ENCODE measurements around the gene PROSER3.
"Not testable (repeated sequence)": the region's sequence is repeated elsewhere in the genome, so short reads cannot be mapped to it uniquely, and the experiment has no call there.

PROSER3 gene

DNA sequence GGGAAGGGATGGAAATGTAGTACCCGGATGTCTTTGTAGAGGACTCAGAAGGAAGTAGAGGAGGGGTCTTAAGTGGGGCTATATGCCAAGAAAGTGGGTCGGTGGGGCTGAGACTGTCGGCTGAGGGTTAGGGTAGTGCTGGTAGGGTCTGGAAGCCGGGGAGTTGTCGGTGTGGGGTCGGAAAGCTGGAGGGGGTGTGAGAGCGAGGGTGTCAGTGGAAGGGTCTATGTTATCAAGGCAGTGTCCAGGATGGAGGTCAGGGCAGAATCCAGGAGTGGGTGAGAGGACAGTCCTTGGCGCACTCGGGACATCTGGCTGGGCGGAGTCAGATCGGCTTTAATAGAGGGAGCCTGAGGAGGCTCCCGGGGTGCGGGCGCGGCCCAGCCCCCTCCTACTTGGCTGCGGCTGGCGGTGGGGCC lies 2.8 kb upstream of the PROSER3 start:
- no peak for DNase-seq (ENCODE audit: low read depth)

DNA sequence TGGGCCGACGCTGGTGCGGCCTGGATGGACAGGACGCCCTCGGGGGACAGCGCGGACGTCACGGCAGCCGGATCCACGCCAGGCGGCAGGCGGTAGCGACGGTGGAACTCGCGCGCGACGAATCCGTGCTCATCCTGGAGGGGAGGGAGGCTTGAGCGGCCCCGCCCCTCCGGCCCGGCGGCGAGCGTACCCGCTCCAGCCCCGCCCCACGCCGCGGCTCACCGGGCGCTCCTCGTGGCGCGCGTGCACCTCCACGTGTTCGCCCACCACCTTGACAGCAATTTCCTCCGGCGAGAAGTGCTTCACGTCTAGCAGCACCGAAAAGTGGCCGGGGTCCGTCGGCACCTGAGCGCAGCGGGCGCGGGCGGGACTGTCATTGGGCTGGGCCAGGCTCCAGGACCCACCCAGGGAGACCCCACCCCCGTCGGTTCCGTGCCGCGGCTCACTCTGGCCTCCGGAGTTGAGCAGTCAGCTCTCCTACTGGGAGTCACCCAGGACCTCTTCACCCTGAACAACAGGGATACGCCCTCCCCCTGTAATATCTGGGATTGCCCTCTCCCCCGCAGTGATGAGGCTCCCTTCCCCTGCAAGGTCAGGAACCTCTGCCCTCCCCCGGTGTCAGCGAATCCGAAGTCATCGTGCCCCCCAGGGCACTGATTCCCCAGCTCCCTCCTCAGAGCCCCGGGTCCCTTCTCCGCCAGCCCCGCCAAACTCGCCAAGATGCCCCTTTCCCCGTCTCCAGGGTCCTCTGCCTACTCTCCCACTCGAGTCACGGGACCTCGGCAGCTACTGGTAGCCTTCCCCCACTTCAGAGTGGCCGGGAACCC lies 2.2 kb upstream of the PROSER3 start:
- no peak for DNase-seq (ENCODE audit: low read depth)

DNA sequence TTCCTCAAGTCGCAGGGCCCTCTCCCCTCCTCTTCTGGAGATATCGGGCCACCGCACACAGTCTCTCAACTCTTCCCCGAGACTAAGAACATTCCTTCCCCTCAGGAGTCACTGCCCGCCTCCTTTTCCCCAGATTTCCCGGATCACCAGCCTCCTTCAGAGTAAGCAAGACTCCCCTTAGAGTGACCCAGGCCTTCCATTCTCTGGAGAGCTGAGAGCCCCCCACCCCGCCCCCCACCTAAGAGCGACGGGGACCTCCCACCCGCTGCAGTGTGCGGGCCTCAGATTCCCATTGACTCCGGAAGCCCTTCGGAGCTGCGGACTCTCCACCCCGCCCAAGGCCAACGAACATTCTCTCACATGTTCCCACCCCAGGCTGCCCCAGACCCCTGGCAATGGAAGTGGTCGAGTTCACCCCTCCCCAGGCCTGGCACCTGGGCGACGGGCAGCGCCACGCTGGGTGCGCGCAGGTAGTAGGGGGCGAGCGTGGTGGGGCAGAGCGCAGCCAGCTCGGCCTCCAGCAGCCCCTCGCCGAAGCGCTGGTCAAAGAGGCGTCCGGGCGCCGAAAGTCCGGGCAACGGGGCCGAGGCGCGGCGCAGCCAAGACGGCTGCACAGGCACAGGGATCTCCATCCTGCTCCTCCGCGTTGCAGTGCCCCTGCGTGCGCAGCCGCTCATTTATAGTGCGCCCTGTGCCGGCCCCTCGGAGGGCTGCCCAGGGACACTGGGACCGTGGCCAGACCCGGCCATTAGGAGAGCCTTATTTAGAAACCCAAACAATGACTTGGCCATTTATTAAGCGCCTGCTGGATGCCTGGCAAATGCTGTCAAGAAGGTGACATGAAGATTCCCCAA lies 1.4 kb upstream of the PROSER3 start, which contains the start of gene HSPB6:
Gene HSPB6, minus strand, starts transcription at position 653 of the 854 bp plus-strand sequence. Its CDS starts 21 bp downstream, at position 632.
- no peak for DNase-seq (ENCODE audit: low read depth)

- no peak for DNase-seq (ENCODE audit: low read depth)
Observed at GRCh38 chr19:35757231-35757748, 686 bp upstream of the PROSER3 start.

DNA sequence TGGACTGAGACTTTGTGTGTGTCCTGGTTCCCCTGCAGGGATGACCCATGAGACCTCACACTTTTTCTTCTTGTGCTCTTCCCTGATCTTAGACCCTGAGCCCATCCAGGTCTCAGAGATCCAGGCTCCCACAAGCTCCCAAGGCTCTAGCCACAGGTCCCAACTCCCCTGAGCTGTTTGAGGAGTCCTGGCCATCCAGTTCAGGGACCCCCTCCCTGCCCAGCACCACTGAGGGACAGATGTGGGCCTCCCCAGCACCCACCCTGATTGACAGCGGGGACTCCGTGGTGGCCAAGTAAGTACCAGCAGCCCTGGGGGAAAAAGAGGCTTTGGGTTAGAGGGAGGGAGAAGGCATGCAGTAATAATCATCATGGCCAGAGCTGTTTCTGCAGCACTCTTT lies 1.7 kb downstream of the PROSER3 start:
- no peak for DNase-seq (ENCODE audit: low read depth)

DNA sequence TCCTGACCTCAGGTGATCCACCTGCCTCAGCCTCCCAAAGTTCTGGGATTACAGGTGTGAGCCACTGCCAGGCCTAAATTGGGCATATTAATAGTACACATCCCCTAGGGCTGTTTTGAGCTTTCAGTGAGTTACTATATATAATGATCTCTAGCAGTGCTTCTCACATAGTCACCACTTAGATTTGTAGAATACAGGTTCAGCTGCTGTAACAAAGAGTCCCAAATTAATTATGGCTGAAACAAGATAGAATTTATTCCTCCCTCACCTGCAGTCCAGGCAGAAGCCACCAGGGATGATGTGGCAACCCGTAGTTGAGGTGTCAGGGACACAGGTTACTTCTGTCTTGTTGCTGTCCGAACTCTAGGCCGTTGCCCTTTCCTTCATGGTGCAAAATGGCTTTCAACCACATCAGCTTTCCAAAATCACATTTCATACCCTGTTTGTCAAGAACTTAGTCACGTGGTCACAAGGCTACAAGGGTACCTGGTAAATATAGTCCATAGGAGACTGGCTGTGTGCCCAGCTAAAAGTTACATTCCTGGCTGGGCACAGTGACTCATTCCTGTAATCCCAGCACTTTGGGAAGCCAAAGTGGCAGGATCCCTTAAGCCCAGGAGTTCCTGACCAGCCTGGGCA lies 2.9 kb downstream of the PROSER3 start:
- DNase-seq (ENCODE audit: low read depth): no peak

GRCh38 chr19:35764432-35765315 lies 6.7 kb downstream of the PROSER3 start:
- no peak for DNase-seq (ENCODE audit: low read depth)

GRCh38 chr19:35766571-35767104 lies 8.7 kb downstream of the PROSER3 start:
- no peak for DNase-seq (ENCODE audit: low read depth)

- DNase-seq (ENCODE audit: low read depth): no peak
Observed at GRCh38 chr19:35767288-35768081, 9.5 kb downstream of the PROSER3 start.

DNA sequence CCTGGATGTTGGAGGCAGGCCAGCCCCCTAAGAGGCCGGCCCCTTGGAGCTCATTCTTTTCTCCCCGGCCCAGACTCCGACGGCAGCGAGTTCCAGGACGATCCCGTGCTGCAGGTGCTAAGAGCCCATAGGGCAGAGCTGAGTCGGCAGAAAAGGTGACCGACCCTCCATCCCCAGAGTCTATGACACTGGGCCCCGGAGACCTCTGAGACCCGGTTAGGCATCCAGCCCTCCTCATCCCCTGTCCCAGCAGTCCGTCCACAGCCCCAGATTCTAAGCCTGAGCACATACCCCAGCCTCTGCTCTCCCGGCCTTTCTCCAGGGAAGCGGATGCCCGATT lies 10.1 kb downstream of the PROSER3 start:
- no peak for DNase-seq (ENCODE audit: low read depth)

DNA sequence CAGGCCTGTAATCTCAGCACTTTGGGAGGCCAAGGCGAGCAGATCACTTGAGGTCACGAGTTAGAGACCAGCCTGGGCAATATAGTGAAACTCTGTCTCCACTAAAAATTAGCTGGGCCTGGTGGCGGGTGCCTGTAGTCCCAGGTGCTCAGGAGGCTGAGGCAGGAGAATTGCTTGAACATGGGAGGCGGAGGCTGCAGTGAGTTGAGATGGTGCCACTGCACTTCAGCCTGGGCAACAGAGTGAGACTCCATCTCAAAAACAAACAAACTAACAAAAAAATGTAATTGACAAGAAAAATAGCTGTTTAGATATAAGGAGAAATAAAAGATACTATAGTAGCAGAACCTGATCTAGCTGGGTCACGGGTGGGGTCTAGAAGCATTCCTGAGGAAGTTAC lies 14.4 kb downstream of the PROSER3 start:
- not testable (repeated sequence) for DNase-seq (ENCODE audit: low read depth)

DNA sequence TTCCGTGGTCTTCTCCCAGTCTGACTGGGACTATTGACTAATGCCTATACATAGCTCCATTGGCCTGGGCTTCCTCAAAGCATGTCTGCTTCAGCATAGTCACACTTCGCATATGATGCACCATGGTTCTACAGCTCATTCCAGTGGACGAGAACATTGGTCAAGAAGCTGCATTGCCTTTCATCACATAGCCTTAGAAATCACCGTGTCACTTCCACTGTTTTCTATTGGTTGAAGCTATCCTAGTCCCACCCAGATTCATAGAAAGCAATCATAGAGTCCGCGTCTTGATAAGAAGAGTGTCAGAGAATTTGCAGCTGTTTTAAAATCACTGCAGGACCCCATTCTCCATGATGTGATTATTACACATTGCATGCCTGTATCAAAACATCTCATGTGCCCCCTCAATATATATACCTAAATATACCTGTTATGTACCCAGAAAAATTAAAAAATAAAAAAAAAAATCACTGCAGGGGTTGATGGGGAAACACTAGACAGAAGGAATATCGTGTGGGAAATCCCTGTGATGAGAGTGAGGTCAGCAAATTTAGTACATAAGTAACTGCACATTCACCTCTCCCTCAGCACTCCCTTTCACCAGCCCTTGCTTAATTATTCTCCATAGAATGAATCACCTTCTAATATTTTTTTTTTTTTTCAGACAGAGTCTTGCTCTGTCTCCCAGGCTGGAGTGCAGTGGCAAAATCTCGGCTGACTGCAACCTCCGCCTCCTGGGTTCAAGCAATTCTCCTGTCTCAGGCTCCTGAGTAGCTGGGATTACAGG lies 15.2 kb downstream of the PROSER3 start:
- DNase-seq (ENCODE audit: low read depth): no peak

GRCh38 chr19:35774274-35775045 lies 16.5 kb downstream of the PROSER3 start:
- DNase-seq (ENCODE audit: low read depth): no peak

DNA sequence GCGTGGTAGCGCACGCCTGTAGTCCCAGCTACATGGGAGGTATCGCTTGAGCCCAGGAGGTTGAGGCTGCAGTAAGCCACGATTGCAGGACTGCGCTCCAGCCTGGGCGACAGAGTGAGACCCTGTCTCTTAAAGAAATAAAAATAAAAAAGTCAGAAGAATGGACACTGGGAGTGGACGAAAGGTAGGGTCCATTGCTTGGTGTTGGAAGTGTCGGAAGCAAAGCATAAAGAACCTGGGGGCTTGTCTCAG lies 17.0 kb downstream of the PROSER3 start:
- no peak for DNase-seq (ENCODE audit: low read depth)

GRCh38 chr19:35775298-35776101 lies 17.5 kb downstream of the PROSER3 start, which contains the start of gene ARHGAP33:
ARHGAP33 (plus strand) TSS chr19:35775564; CDS start chr19:35775659, 95 bp downstream.
- DNase-seq (ENCODE audit: low read depth): peak; percentile 96

- no peak for DNase-seq (ENCODE audit: low read depth)
Observed at GRCh38 chr19:35776102-35776788, 18.3 kb downstream of the PROSER3 start.

DNA sequence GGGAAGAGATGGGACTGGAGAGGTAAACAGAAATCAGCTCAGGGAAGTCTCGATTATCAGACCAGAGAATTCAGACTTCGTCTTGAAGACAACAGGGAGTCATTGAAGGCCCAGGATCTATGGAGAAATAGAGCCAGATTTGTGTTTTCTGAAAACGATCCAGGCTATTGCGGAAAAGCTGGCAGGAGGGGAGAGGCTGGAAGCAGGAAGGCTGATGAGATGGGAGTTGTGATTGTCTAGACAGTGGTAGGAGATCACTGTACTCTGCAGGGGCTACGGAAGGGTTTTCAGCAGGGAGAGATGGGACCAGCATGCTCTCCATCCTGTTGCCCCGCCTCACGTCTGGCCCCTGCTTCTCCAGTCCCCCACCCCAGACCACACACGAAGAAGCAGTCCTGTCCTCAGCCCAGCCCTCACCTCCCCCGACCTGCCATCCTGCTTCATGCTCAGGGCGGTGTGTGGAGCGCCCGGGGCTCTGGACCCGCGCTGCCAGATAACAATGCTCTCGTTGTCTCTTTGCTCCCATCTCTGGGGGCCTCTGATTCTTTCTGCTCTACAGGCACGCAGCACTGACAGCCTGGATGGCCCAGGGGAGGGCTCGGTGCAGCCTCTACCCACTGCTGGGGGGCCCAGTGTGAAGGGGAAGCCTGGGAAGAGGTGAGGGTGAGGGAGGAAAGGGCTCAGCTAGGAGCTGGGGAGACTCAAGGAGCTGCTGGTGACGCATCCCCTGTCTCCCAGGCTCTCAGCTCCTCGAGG lies 19.3 kb downstream of the PROSER3 start:
- no peak for DNase-seq (ENCODE audit: low read depth)
